K562 (cell line): ENCODE results near the gene BRAT1. TPM values are rescaled to one million over a fixed set of nuclear protein-coding genes. Genes with fewer than 3 reads are reported as not detected.
A peak's percentile ranks its signal among the peaks of the same experiment; 100 is the strongest.

Source experiments
- ATAC-seq: fragments of 200-7000 bp; cut with Tn5 transposase; 3 replicates; pipeline ENCODE4 v1.9.1; 2020; ENCODE audit warnings: moderate library complexity
- BruUV-seq: library from RNA; stranded (reverse); fragments of 400-500 nt; replicated peaks from 2 replicates; lab custom pipeline; 2021; lab: Mats Ljungman, UMichigan
- CTCF ChIA-PET: fragments of 300-600 bp; formaldehyde crosslinking; extraction: SDS; loops from one replicate; lab custom pipeline; 2021; ENCODE audit warnings: low intra/inter-chr PET ratio; lab: Yijun Ruan, JAX
- POLR2A ChIA-PET: fragments of 300-600, 350-650 bp; sonication (Branson Sonifier 250); formaldehyde crosslinking; extraction: SDS; loops from one replicate; lab custom pipeline; 2021; ENCODE audit warnings: antibody characterized with exemption, inconsistent platforms; lab: Yijun Ruan, JAX
- DNase-seq, 4 experiments: peaks; one replicate each; pipeline versions ENCODE4 v3.0.0 to v3.0.0-alpha.2; 2011 to 2018; ENCODE audit warnings: low spot score in 3 of 4, mixed read lengths in 3 of 4; ENCODE audit errors: extremely low read depth in 1 of 4
- FAIRE-seq: peaks from 2 replicates; lab custom pipeline; 2011; peaks lifted over from hg19 to GRCh38; lab: Jason Lieb, UNC
- H2AFZ ChIP-seq: 2 replicates; pipeline ENCODE4 v1.6.0; 2011; ENCODE audit warnings: low read depth, low read length, control low read depth, inconsistent platforms
- H3K27ac ChIP-seq: fragments of 200-600 bp; 3 replicates; pipeline ENCODE4 v1.8.0; 2011; ENCODE audit warnings: low read depth, mild to moderate bottlenecking, control low read depth, inconsistent platforms, low read length, moderate library complexity, mixed read lengths; ENCODE audit errors: extremely low read depth
- H3K27me3 ChIP-seq, 2 experiments: fragments of 300-600 bp in 1 of 2; 2 replicates in 1 of 2; 3 replicates in 1 of 2; pipeline versions ENCODE4 v1.6.0 to v1.8.0; 2011; ENCODE audit warnings: inconsistent platforms in 2 of 2, low read length in 2 of 2, mild to moderate bottlenecking in 1 of 2, mixed read lengths in 1 of 2, moderate library complexity in 1 of 2; ENCODE audit not compliant: control insufficient read depth in 2 of 2, insufficient read depth in 2 of 2
- H3K36me3 ChIP-seq: fragments of 300-600 bp; 3 replicates; pipeline ENCODE4 v1.8.0; 2011; ENCODE audit warnings: mild to moderate bottlenecking, low read length, inconsistent platforms; ENCODE audit not compliant: control insufficient read depth, insufficient read depth
- H3K4me1 ChIP-seq, 2 experiments: fragments of 200-600 bp in 1 of 2; replicated peaks in 1 of 2; 2 replicates in 1 of 2; 3 replicates in 1 of 2; pipeline versions ENCODE4 v1.5.1 to v1.8.0; 2011; ENCODE audit warnings: inconsistent platforms in 2 of 2, low read length in 2 of 2, mild to moderate bottlenecking in 1 of 2, mixed read lengths in 1 of 2, moderate library complexity in 1 of 2; ENCODE audit not compliant: control insufficient read depth in 2 of 2, insufficient read depth in 2 of 2
- H3K4me2 ChIP-seq: 2 replicates; pipeline ENCODE4 v1.6.1; 2011; ENCODE audit warnings: low read length, control low read depth, inconsistent platforms, mixed read lengths; ENCODE audit not compliant: insufficient read depth
- H3K4me3 ChIP-seq: fragments of 200-600 bp; sonication (generic), shearing (Covaris generic); 2 replicates; pipeline ENCODE4 v1.5.1; 2016; ENCODE audit warnings: control low read depth, inconsistent platforms
- H3K79me2 ChIP-seq: fragments of 200-600 bp; 3 replicates; pipeline ENCODE4 v1.8.0; 2011; ENCODE audit warnings: low read length, inconsistent platforms; ENCODE audit not compliant: control insufficient read depth, insufficient read depth
- H3K9ac ChIP-seq, 2 experiments: 2 replicates each; pipeline versions ENCODE4 v1.6.0 to v1.6.1; 2011; ENCODE audit warnings: low read depth in 2 of 2, low read length in 2 of 2, control low read depth in 1 of 2, inconsistent platforms in 1 of 2, mild to moderate bottlenecking in 1 of 2, mixed read lengths in 1 of 2; ENCODE audit not compliant: insufficient read depth in 1 of 2
- H3K9me1 ChIP-seq: one replicate; pipeline ENCODE4 v1.6.0; 2011; ENCODE audit warnings: inconsistent platforms, mild to moderate bottlenecking, low read length, moderate library complexity; ENCODE audit not compliant: control insufficient read depth, insufficient read depth
- H3K9me3 ChIP-seq: replicated peaks from 2 replicates; pipeline ENCODE4 v1.5.1; 2011; ENCODE audit warnings: low read depth, low read length, inconsistent platforms; ENCODE audit not compliant: control insufficient read depth, insufficient read depth
- H4K20me1 ChIP-seq: replicated peaks from 2 replicates; pipeline ENCODE4 v1.6.1; 2011; ENCODE audit warnings: low read length, inconsistent platforms, mixed read lengths; ENCODE audit not compliant: control insufficient read depth, insufficient read depth
- BRF1 ChIP-seq: IDR thresholded peaks from 3 replicates; pipeline ENCODE4 v1.6.1; 2011; ENCODE audit warnings: borderline replicate concordance, mild to moderate bottlenecking; ENCODE audit not compliant: insufficient read length; ENCODE audit errors: extremely low read depth
- POLR2G ChIP-seq: fragments of 200-400 bp; formaldehyde crosslinking; IDR thresholded peaks from 2 replicates; pipeline ENCODE4 v1.6.1; 2017; ENCODE audit warnings: low read depth, mild to moderate bottlenecking, antibody characterized with exemption, low read length, moderate library complexity
- RBFOX2 ChIP-seq: fragments of 200-400 bp; formaldehyde crosslinking; IDR thresholded peaks from 2 replicates; pipeline ENCODE4 v1.6.1; 2017; ENCODE audit warnings: low read depth, mild to moderate bottlenecking, low read length, moderate library complexity
- WGBS: fragments of 100-300 bp; shearing (Covaris generic); methylation state at CpG from one replicate; pipeline ENCODE4 v1.1.6; 2016; ENCODE audit warnings: low coverage, mixed read lengths; ENCODE audit not compliant: insufficient coverage; ENCODE audit errors: missing lambda C conversion rate; 5-methylcytosine and 5-hydroxymethylcytosine counted together
- in situ Hi-C: fragments of 300-500 bp; cut with MboI; formaldehyde crosslinking; loops from 4 replicates; pipeline ENCODE4 v1.15.0; 2018; ENCODE audit warnings: inconsistent platforms, mixed read lengths
- intact Hi-C: fragments of 100-400 bp; cut with micrococcal nuclease; formaldehyde crosslinking; loops from 2 replicates; pipeline ENCODE4 v1.14.2; 2022
- polyA plus RNA-seq, 8 experiments: library from polyadenylated mRNA; depleted of rRNA in 4 of 8; stranded (reverse) in 5 of 8; unstranded in 3 of 8; fragments of >200 nt; fragmentation: Nextera tagmentation in 2 of 8; fragmentation: Illumina TruSeq in 1 of 8; extraction: Ambion mirVana in 2 of 8; extraction: Trizol in 1 of 8; gene quantifications; 2 replicates each; pipeline versions ENCODE4 v1.2.1 to v1.2.3, GENCODE V29; 2011 to 2014; ENCODE audit warnings: inconsistent platforms in 1 of 8, missing spikeins in 1 of 8
- total RNA-seq, 7 experiments: library from RNA; depleted of rRNA in 6 of 7; stranded (reverse); fragments of >200 nt in 6 of 7; fragmentation: Illumina TruSeq in 2 of 7; extraction: Trizol in 2 of 7; gene quantifications; 2 replicates each; pipeline versions ENCODE4 v1.2.1 to v1.2.3, GENCODE V29; 2011 to 2021; ENCODE audit warnings: low replicate concordance in 1 of 7

Gene BRAT1
- total and polyA plus RNA-seq, 9 of the 15 experiments (the other 6 are each of a cell fraction or from before 2014, with no cell fraction given): 0.13 to 49.6 (median 10.5) TPM

- no peak overlapping the region for H3K27ac ChIP-seq
- no peak overlapping the region for H3K4me3 ChIP-seq
- TF ChIP-seq POLR2G: 0 out of 2 replicates have a peak, but pooled peaks have one; percentile 29
- peak; percentile 13; the same call in 1 of the 2 replicates for TF ChIP-seq RBFOX2
- TF ChIP-seq BRF1: no peak
- CTCF ChIA-PET: no interaction called here
- FAIRE-seq (no peak), DNase-seq (peak in 1 of 4 experiments; percentile 8), ATAC-seq (no peak)
- H4K20me1 ChIP-seq: no peaks in the 10 kb centered on the region
- intact Hi-C loops (no loop called here), in situ Hi-C loops (no loop called here)
- H3K27me3 ChIP-seq: no peaks in the 10 kb centered on the region
- no TSS peak for BruUV-seq
- H3K4me2 ChIP-seq: no peak overlapping the region
- peaks cover 90% of the 10 kb centered on the region for H3K36me3 ChIP-seq
- peaks cover 0 to 7% of the 10 kb centered on the region in 2 experiments; a peak in 1 of 5 replicates for H3K4me1 ChIP-seq
- no peak overlapping the region for H3K9ac ChIP-seq
- H3K9me3 ChIP-seq: no peaks in the 10 kb centered on the region
- WGBS: 94% methylated on average over 20 of the region's 23 CpGs
- no peaks in the 10 kb centered on the region for H3K9me1 ChIP-seq
- H2AFZ ChIP-seq: no peak overlapping the region
- no peaks in the 10 kb centered on the region for H3K79me2 ChIP-seq
- POLR2A ChIA-PET: no interaction called here
Measured at GRCh38 chr7:2544541-2545188, 10.7 kb downstream of the BRAT1 start.
